Measurements from ENCODE around the gene RSBN1L. TPM values are rescaled to one million over a fixed set of nuclear protein-coding genes. Genes with fewer than 3 reads are reported as not detected.
"Not testable (repeated sequence)": the region's sequence is repeated elsewhere in the genome, so short reads cannot be mapped to it uniquely, and the experiment has no call there.

Gene RSBN1L
- total RNA-seq, 1 experiment from 2014 or later: 17.8 TPM

DNA sequence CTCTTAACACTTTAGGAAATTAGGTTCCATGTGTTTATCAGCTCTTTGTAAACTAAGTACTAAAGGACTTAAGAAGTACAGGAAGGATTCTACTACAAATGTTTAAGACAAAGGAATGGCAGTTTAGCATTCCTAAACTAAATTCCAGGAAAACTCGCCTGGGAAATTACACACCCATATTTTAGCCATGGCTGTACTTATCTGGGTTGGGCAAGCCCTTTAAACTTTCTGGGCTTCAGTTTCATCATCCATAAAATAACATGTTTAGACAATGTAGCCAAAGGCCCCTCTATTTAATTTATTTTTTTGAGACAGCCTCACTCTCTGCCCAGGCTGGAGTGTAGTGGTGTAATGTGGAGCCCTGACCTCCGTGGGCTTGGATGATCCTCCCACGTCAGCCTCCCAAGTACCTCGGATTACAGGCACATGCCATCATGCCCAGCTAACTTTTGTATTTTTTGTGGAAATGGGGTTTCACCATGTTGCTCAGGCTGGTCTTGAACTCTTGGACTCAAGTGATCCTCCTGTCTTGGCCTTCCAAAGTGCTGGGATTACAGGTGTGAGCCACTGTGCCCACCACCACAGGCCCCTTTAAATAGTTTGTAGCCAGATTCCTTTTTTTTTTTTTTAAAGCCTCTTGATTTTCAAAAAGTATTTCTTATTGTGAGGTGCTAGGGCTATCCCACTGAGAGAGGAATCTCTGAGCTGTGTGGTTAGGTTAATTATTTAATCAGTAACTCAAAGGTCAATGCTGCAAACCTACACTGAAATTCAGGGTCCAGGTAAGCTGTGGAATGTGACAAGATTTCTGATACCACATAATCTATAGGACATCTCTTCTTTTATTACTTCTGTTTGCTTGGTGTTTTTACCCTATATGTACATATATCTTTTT lies 69.9 kb downstream of the RSBN1L start:
- DNase-seq (ENCODE audit: low read depth): no peak

DNA sequence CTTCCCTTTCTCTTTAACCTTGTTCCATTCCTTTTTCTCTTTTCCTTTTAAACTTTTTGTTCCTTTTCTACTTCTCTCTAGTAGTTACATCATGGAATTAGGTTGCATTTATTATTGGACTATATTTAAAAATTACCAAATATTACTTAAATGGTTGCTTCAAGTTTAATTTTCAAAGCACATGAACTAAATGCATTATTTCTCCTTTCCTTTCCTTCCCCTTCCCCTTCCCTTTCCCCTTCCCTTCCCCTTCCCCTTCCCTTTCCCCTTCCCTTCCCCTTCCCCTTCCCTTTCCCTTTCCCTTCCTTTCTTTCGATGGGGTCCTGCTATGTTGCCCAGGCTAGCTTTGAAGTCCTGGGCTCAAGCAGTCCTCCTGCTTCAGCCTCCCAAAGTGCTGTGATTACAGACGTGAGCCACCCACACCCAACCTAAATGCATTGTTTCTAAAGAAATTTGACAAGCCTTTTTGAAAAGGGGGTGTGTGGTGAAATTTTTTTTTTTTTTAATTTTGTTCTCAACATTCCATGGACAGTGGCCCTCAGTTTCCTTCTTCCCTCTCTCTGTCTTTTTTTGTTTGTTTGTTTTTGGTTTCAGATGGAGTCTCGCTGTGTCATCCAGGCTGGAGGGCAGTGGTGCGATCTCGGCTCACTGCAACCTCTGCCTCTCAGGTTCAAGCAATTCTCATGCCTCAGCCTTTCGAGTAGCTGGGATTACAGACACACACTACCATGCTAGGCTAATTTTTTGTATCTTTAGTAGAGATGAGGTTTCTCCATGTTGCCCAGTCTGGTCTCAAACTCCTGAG lies 70.7 kb downstream of the RSBN1L start:
- DNase-seq (ENCODE audit: low read depth): no peak

DNA sequence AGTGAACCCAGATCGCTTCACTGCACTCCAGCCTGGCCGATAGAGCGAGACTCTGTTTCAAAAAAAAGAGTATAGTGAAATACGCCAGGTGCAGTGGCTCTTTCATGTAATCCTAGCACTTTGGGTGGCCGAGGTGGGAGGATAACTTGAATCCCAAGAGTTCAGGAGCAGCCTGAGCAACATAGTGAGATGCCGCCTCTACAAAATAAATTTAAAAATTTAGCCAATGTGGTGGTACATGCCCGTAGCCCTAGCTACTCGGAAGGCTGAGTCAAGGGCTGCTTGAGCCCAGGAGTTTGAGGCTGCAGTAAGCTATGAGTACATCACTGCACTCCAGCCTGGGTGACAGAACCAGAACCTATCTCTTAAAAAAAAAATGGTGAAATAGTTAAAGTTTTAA lies 74.1 kb downstream of the RSBN1L start:
- DNase-seq (ENCODE audit: low read depth): no peak

DNA sequence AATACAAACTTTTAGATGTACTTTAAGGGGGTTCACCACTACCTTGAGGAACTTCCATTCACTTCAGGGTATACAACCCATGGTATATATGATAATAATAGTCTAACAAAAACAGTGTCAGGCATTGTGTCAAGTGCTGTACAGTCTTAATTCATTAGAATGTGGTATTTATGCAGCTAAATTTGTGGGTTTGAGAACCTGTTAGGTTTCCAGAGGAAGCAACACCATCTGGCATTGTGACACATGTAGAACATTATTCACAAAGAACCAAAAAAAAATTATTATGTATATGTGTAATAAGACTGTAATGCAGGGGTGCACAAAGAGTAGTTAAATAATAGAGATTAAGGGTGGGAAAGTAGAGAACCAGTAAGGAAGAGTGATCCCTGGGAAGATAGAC lies 75.6 kb downstream of the RSBN1L start:
- DNase-seq (ENCODE audit: low read depth): no peak

DNA sequence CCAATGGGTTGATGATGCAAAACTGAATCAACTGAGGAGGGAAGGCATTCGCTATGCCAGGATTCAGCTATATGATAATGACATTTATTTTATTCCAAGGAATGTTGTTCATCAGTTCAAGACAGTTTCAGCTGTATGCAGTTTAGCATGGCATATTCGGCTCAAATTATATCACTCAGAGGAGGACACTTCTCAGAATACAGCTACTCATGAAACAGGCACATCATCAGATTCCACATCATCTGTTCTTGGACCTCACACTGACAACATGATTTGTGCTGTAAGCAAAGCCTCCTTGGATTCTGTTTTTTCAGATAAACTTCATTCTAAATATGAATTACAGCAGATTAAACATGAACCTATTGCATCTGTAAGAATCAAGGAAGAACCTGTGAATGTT lies 82.3 kb downstream of the RSBN1L start:
- no peak for DNase-seq (ENCODE audit: low read depth)

DNA sequence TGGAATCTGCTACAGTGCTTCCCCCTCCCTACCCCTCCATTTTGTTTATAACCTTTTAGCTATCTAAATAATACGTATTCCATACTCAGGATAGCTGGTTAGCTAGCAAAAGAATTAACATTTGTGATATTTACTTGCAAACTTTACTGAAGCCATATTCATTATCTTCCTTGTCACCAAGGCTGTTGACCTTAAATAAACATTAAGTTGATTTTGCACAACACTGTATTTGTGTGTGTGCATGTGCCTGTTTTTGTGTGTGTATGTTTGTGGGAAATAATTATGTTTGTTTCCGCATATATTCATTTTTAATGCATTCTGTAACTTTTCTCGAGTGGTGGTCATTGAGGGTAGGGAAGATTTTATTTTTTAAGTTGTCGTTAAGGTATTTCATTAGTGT lies 86.1 kb downstream of the RSBN1L start:
- DNase-seq (ENCODE audit: low read depth): no peak

DNA sequence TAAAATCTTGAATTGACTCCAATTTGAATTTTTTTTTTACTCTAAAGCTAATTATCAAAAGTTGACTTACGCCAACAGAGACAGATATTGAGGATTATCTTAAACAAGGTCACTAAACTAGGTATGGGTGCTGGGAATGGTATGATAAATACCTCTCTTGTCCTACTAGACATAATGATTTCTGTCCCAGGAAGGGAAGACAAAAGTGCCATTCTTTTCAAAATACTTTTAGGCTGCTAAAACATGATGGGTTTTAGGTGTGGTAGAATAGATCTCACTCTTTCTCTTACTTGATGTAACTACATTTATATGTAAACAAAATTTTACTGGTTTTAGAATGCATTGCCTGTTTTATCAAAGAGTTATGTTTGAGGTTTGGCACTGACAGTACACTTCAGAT lies 86.9 kb downstream of the RSBN1L start:
- DNase-seq (ENCODE audit: low read depth): no peak

DNA sequence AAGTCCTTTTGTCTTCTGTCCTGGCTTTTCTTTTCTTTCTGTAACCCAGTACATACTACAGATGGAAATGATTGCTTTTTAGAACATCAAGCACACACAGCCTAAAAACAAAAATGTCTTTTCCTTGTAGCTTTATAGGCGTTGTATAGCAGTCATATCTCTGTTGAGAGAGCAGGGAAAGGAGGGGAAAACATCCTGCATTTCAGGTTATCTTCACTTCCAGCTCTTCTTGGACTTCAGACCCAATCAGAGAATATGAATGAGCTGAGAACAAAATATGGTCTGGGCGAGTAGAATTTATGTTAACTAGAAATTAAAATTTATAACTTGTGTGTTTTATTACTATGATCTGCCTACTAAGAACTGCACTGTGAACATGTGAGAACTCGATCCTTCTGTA lies 87.3 kb downstream of the RSBN1L start:
- no peak for DNase-seq (ENCODE audit: low read depth)

DNA sequence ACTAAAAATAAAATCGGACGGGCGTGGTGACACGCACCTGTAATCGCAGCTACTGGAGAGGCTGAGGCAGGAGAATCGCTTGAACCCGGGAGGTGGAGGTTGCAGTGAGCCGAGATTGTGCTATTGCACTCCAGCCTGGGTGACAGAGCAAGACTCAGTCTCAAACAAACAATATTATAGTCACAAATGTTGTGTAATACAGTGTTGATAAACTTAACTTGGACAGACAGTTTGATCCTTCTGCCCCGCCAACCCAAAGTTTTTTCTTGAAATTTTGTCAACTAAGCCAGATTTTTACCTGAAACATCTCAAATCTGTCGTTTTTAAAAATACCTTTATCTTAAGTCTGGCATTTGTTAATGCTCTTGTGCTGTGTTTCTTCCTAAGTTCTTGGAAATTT lies 88.2 kb downstream of the RSBN1L start:
- not testable (repeated sequence) for DNase-seq (ENCODE audit: low read depth)

DNA sequence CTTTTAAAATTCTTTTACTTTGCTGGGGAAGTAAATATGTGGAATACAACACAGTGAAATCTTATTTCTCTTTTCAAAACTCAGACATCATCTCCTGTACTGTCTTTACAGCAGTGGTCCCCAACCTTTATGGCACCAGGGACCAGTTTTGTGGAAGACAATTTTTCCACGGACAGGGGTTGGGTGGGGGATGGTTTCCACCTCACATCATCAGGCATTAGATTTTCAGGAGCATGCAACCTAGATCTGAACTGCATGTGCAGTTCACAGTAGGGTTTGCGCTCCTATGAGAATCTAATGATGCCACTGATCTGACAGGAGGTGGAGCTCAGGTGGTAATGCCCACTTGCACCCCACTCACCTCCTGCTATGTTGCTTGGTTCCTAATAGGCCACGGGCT lies 89.8 kb downstream of the RSBN1L start:
- DNase-seq (ENCODE audit: low read depth): no peak

DNA sequence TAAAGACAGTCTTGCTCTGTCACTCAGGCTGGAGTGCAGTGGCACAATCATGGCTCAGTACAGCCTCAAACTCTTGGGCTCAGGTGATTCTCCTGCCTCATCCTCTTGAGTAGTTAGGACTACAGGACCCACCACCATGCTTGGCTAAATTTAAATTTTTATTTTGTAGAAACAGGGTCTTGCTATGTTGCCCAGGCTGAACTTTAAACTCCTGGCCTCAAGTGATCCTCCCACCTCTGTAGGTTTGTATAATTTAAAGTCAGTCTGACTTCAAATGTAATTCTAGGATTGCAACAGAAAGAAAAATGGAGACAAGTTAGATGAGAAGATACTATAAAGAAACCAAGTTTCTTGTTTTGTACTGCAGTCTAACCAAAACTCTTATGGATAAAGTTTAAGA lies 90.5 kb downstream of the RSBN1L start:
- no peak for DNase-seq (ENCODE audit: low read depth)

DNA sequence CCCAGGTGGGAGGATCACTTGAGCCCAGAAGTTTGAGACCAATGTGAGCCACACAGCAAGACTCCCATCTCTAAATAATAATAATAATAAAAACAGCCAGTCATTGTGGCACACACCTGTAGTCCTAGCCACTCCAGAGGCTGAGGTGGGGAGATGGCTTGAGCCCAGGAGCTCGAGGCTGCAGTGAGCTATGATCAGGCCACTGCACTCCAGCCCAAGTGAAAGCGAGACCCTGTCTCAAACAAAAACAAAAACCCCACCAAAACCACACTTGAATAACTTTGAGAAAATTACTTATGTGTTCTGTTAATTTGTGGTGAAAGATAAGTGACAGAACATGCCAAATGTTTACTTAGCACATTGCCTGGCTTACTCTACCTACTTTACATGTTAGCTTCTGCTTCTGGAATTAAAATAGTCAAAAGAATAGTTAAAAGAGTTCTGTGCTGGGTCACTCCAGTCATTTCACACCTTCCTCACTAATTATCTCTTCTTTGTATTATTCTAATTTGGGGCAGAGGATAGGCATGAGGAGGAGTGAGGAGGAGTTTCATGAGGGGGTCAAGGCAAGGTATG lies 92.2 kb downstream of the RSBN1L start:
- DNase-seq (ENCODE audit: low read depth): no peak

DNA sequence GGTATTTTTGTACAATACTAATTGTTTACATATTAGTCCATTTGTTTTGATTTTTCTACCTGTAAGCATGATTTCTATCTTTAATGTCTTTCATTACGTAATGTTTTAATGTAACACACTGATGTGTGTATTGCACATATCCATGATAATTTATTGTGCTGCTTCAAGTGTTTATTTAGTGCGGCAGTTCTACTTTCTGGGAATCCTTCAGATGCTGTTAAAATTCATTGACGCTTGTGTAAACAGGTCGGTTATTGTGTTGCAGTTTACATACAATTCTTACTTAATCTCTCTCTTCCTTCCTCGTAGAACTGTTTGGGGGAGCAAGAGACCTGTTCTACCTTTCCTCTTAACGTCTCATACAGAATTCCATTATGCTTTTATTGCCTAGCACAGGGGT lies 95.1 kb downstream of the RSBN1L start:
- no peak for DNase-seq (ENCODE audit: low read depth)

DNA sequence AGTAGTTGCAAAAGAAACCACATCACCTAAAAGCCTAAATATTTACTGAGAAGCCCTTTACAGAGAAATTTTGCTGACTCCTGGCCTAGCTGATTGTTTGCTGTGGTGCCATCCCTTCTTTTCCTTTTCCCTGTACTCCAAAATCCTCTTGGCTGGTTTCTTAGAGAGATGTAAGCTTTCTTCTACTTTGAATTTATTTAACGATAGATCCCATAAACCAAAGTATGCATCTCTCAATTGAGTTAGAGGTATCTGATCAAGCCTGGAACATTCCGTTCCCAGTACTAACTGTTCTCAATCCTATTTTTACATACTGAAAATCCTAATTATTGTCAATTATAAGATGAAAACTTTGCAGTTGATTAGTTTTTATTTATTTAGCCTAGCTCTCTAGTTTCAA lies 95.7 kb downstream of the RSBN1L start:
- DNase-seq (ENCODE audit: low read depth): no peak

DNA sequence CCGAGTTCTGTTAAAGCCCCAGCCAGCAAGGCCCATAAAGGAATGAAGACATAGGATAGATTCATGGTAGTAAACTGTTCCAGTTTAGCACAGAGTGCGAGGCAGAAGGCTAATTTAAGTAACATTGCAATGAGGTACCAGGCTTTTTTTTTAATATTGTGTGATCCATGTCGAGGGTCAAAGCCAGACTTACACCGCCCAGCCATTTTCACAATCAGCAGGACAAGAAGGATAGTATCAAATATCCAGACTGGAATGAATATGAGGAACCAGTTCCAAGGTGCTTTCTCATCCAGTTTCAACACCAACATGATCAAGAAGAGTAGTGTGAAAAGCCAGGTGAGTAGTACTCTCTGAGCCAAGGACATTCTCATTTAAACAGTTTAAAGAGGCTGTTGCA lies 97.7 kb downstream of the RSBN1L start:
- no peak for DNase-seq (ENCODE audit: low read depth)

DNA sequence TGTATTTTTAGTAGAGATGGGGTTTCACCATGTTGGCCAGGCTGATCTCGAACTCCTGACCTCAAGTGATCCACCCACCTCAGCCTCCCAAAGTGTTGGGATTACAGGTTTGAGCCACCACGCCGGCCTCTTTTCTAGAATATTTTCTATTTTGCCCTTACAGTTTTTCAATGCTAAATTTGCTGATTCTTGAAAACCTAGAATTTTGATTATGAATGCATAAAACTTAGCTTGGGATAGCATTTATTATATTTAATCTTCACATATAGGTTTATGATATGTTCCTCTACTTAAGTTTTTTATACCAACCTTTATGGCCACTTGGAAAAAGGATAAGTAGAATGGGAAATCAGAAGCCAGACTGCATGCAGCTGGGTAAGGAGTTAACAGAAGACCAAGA lies 99.8 kb downstream of the RSBN1L start:
- DNase-seq (ENCODE audit: low read depth): no peak

DNA sequence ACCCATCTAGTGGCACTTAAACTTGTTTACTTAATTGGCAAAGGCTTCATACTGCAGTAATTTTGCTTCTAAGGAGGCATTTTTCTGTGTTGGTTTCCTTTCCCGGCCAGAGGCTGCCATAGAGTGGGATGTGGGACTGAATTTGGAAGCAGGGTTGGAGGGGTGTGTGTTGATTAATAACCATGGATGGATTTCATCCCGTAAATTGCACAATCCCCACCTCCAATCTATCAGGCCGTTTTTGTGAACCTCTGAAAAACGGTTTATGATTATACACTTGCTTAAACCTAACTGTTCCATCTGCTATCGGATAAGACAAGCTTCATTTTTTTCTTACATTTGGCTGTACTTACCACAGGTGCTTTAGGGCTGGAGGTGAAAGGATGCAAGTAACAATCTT lies 100.7 kb downstream of the RSBN1L start:
- DNase-seq (ENCODE audit: low read depth): no peak

DNA sequence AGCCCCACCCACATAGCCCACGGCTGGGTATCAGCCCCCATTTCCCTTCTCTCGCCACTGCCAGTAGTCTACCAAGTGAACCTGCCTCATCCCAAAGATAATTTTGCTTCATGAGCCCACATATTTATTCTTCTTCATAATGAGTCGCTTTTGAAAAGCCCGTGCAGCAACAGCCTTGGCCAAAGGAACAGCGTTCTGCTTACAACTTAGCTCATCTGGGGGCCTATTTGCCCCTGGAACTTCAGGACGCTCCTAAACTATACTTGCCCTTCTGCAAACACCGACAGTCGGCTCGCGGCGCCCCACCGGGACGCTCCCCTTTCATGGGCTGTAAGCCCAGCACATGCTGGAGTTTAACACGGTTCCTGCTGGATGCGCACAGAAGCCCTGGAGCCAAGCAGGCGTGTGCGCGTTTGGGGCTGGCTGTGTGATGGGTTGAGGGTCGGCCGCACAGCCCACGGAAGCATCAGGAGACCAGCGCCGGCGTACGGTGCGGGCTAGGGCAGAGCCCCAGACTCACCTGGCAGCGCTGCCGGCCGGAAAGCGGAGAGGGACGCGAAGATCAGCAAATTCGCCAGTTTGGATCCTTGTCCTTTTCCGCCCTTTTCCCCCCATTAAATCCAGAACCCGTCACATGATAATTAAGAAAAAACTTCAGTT lies 101.6 kb downstream of the RSBN1L start:
- DNase-seq (ENCODE audit: low read depth): no peak

DNA sequence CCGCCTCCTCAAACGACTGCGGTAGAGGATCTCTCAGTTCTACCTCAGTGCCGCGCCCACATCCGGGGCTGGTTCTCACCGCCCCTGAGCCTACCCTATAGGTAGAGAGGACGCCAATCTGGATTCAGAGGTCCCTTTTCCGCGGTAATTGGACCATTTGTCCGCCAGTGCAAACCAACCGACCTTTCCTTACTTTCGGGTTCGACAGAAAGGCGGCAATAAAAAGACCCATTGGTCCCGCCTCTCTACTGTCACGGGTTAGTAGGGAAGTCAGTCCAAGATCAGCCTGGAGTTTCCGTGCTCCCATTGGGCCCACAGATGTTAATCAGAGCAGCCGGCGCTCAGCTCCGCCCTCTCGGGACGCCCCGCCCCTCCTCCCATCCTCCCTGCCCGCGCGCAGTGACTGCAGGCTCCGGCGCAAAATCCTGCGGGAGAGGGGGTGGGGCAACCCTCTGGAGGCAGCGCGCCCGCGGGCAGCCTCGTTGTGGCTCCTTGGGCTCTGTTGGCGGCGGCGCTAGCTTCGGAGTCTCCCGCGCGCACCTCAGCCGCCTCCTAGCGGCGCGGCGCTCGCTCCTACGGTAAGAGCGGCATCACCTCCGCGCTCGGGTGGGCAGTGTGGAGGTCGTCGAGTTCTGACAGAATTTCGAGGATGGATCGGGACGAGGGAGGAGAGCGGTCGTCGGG lies 102.3 kb downstream of the RSBN1L start, which contains the start of the genes PHTF2 and TMEM60:
Gene PHTF2 (plus strand): TSS at position 380 of the 684 bp plus-strand sequence.
Gene TMEM60 (minus strand): TSS at position 41 of the 684 bp plus-strand sequence. CDS start 4,061 bp downstream, outside the sequence.
- DNase-seq (ENCODE audit: low read depth): peak; percentile 100

DNA sequence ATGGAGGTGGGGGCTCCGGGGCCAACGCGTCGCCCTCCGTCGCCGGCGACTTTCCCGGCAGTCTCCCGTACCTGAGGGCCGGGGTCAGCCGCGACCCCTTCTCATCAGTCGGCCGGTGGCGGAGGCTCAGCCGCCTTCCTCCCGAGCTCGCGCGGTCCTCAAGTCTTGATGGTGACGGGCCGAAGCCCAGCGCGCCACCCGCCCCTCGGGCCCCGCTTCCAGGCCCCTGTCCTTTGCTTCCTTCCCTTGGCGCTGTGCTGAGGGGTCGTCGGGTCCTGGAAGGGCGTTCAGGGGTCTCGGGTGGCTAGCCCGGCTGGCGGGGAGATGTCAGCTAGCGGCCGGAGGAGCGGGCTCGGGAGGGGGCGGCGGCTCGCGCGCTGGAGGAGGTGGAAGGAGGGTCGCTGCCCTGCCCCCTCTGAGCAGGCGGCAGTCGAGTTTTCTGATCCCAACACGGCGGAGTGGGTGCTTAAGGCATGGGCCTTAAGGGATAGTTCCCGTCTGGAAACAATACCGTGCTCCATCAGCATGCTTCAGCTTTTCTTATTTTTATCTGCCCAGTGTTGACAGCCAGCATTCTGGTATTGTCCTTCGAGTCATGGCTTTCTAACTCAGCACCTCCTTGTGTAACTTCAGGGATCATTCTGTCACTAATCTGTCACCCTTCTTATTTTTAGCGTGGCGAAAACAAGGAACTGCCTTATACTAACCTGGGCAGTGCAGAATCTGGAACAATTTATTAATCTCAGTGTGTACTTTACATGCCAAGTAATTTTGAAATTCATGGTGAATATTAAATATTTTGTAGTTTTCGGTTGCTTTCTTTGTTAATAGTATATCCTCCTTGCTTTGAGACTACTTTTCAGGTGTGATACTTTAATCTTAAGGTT lies 103.1 kb downstream of the RSBN1L start:
- DNase-seq (ENCODE audit: low read depth): peak; percentile 36

All from HT1080 (cell line).